ENCODE measurements around the gene MBNL3. TPM values are rescaled to one million over a fixed set of nuclear protein-coding genes. Genes with fewer than 3 reads are reported as not detected.
"Not testable (repeated sequence)": the region's sequence is repeated elsewhere in the genome, so short reads cannot be mapped to it uniquely, and the experiment has no call there.

The MBNL3 gene
- total and polyA plus RNA-seq, 2 donors: 2.9 to 11.3 TPM

DNA sequence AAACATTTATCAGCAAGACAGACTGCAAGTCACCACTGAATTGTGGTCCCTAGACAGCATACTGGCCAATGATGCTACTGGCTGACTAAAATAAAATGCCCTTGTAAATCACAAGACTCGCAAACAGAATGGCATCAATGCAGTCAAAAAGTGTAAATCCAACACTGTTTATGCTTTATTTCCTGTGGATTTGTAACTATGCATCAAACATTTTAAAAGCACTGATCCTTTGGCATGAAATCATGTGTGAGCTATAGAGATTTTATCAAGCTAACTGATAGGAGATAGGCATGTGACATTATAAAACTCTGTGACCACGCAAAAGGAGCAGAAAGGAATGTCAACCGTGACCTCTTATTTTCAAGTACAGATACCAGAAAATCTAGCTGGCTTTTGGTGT is 20.8 kb downstream of the MBNL3 start:
- H3K9me3 ChIP-seq (ENCODE audit: control insufficient read depth in 2 of 2, insufficient read depth in 1 of 2, low read length in 1 of 2): no peaks in the 10 kb centered on the region
- H3K27ac ChIP-seq (ENCODE audit: low read depth in 1 of 2, low read length in 1 of 2): no peak overlapping the region
- H3K27me3 ChIP-seq (ENCODE audit: control insufficient read depth in 2 of 2, insufficient read depth in 1 of 2, low read length in 1 of 2): no peaks in the 10 kb centered on the region
- no peaks in the 10 kb centered on the region for H3K4me1 ChIP-seq (ENCODE audit: control insufficient read depth in 2 of 2, insufficient read depth in 2 of 2, low read length in 2 of 2)
- no peaks in the 10 kb centered on the region for H3K36me3 ChIP-seq (ENCODE audit: control insufficient read depth in 2 of 2, insufficient read depth in 2 of 2, low read length in 1 of 2)
- 87% methylated on average over 3 of the region's 3 CpGs for WGBS
- no peak for DNase-seq (ENCODE audit: low read depth in 6 of 9, low spot score in 9 of 9)
- no peak overlapping the region for H3K4me3 ChIP-seq (ENCODE audit: low read length in 2 of 2)

GRCh38 chrX:132467026-132467425 is 21.8 kb downstream of the MBNL3 start:
- Histone ChIP-seq H3K4me3 (ENCODE audit: low read length in 2 of 2) (no peak overlapping the region), H3K27me3 (ENCODE audit: control insufficient read depth in 2 of 2, insufficient read depth in 1 of 2, low read length in 1 of 2) (no peaks in the 10 kb centered on the region), H3K4me1 (ENCODE audit: control insufficient read depth in 2 of 2, insufficient read depth in 2 of 2, low read length in 2 of 2) (no peaks in the 10 kb centered on the region), H3K9me3 (ENCODE audit: control insufficient read depth in 2 of 2, insufficient read depth in 1 of 2, low read length in 1 of 2) (no peaks in the 10 kb centered on the region), H3K27ac (ENCODE audit: low read depth in 1 of 2, low read length in 1 of 2) (no peak overlapping the region), H3K36me3 (ENCODE audit: control insufficient read depth in 2 of 2, insufficient read depth in 2 of 2, low read length in 1 of 2) (no peaks in the 10 kb centered on the region)
- DNase-seq (ENCODE audit: low read depth in 6 of 9, low spot score in 9 of 9): no peak
- 94% methylated on average over 3 of the region's 3 CpGs for WGBS

DNA sequence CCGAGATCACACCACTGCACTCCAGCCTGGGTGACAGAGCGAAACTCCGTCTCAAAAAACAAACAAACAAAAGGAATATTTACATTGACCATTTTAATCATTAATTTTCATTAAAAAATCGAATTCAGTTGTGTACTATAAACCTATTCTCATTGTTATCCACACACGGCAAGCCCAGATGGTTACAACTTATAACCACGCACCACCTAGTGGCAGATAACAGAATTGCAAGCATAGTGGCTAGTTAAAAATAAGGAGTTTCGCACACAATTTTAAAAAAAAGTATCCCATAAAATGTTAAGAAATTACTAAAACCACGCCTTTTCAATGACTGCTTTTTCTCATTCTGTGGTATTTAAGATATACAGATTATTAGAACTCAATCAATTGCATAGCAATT is 25.4 kb downstream of the MBNL3 start:
- no peaks in the 10 kb centered on the region for H3K27me3 ChIP-seq (ENCODE audit: control insufficient read depth in 2 of 2, insufficient read depth in 1 of 2, low read length in 1 of 2)
- H3K27ac ChIP-seq (ENCODE audit: low read depth in 1 of 2, low read length in 1 of 2): no peak overlapping the region
- H3K4me3 ChIP-seq (ENCODE audit: low read length in 2 of 2): no peak overlapping the region
- no peaks in the 10 kb centered on the region for H3K4me1 ChIP-seq (ENCODE audit: control insufficient read depth in 2 of 2, insufficient read depth in 2 of 2, low read length in 2 of 2)
- DNase-seq (ENCODE audit: low read depth in 6 of 9, low spot score in 9 of 9): peak in 1 of 9 donors; percentile 16
- 89% methylated on average over 8 of the region's 8 CpGs for WGBS
- H3K9me3 ChIP-seq (ENCODE audit: control insufficient read depth in 2 of 2, insufficient read depth in 1 of 2, low read length in 1 of 2): no peaks in the 10 kb centered on the region
- H3K36me3 ChIP-seq (ENCODE audit: control insufficient read depth in 2 of 2, insufficient read depth in 2 of 2, low read length in 1 of 2): no peaks in the 10 kb centered on the region

- Histone ChIP-seq H3K4me1 (ENCODE audit: control insufficient read depth in 2 of 2, insufficient read depth in 2 of 2, low read length in 2 of 2) (no peaks in the 10 kb centered on the region), H3K27ac (ENCODE audit: low read depth in 1 of 2, low read length in 1 of 2) (no peak overlapping the region), H3K9me3 (ENCODE audit: control insufficient read depth in 2 of 2, insufficient read depth in 1 of 2, low read length in 1 of 2) (no peaks in the 10 kb centered on the region), H3K27me3 (ENCODE audit: control insufficient read depth in 2 of 2, insufficient read depth in 1 of 2, low read length in 1 of 2) (no peaks in the 10 kb centered on the region), H3K36me3 (ENCODE audit: control insufficient read depth in 2 of 2, insufficient read depth in 2 of 2, low read length in 1 of 2) (no peaks in the 10 kb centered on the region), H3K4me3 (ENCODE audit: low read length in 2 of 2) (no peak overlapping the region)
- no peak for DNase-seq (ENCODE audit: low read depth in 6 of 9, low spot score in 9 of 9)
Measured at GRCh38 chrX:132461886-132462285, 27.0 kb downstream of the MBNL3 start.

DNA sequence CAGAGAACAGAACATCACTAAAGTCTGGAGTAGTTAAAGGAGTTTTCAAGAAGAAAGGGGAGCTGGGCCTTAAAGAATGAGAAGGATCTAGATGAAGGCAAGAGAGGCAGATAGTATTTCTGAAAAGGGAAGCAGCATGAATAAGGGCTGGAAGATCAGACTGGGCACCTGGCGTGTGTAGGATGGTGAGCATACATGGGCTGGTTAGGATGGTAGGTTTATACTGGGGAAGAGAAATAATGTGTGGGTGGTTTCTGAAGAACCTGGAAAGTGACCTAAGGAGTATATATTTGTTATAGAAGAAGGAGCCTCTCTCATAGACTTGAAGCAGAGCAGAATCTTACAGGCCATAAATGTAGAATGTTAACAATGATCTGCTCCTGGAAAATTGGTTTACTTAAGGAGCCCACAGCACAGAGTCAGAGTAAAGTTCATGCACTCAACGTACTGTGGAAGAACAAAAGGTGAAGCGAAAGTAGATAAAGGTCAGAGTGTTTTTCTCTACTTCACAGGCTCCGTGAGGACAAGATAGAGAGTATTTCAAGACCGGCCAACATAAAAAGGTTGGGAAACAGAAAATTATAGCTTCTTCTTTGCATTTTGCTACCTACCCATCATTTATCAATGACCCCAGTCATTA is 35.8 kb downstream of the MBNL3 start:
- H3K9me3 ChIP-seq (ENCODE audit: control insufficient read depth in 2 of 2, insufficient read depth in 1 of 2, low read length in 1 of 2): peaks cover 0 to 5% of the 10 kb centered on the region in 2 donors
- H3K36me3 ChIP-seq (ENCODE audit: control insufficient read depth in 2 of 2, insufficient read depth in 2 of 2, low read length in 1 of 2): no peaks in the 10 kb centered on the region
- H3K4me1 ChIP-seq (ENCODE audit: control insufficient read depth in 2 of 2, insufficient read depth in 2 of 2, low read length in 2 of 2): no peaks in the 10 kb centered on the region
- WGBS: 96% methylated on average over 5 of the region's 5 CpGs
- no peak overlapping the region for H3K4me3 ChIP-seq (ENCODE audit: low read length in 2 of 2)
- DNase-seq (ENCODE audit: low read depth in 6 of 9, low spot score in 9 of 9): no peak
- H3K27ac ChIP-seq (ENCODE audit: low read depth in 1 of 2, low read length in 1 of 2): no peak overlapping the region
- no peaks in the 10 kb centered on the region for H3K27me3 ChIP-seq (ENCODE audit: control insufficient read depth in 2 of 2, insufficient read depth in 1 of 2, low read length in 1 of 2)

GRCh38 chrX:132445909-132446308 is 42.9 kb downstream of the MBNL3 start:
- not testable (repeated sequence) for H3K9me3 ChIP-seq (ENCODE audit: control insufficient read depth in 2 of 2, insufficient read depth in 1 of 2, low read length in 1 of 2); H3K4me3 ChIP-seq (ENCODE audit: low read length in 2 of 2); DNase-seq (ENCODE audit: low read depth in 6 of 9, low spot score in 9 of 9); H3K27me3 ChIP-seq (ENCODE audit: control insufficient read depth in 2 of 2, insufficient read depth in 1 of 2, low read length in 1 of 2); H3K27ac ChIP-seq (ENCODE audit: low read depth in 1 of 2, low read length in 1 of 2); H3K4me1 ChIP-seq (ENCODE audit: control insufficient read depth in 2 of 2, insufficient read depth in 2 of 2, low read length in 2 of 2); H3K36me3 ChIP-seq (ENCODE audit: control insufficient read depth in 2 of 2, insufficient read depth in 2 of 2, low read length in 1 of 2)
- WGBS: 97% methylated on average over 3 of the region's 3 CpGs

DNA sequence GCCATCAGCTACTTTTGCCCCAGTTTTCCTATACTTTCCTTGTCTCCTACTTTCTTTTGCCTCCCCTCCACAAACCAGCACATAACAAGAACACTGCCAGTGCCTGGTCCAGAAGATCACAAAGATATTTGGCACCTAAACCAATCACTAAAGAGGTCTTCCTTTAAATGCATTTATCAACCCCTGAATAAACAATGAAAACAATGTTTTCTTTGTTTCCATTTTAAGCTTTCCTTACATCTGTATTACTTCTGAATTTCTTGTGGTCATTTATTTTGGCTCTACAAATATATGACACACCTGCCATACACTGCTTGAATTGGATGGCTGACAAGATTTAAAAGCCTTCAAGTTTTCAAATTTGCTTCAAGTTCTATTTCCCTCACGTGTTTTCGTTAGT is 43.9 kb downstream of the MBNL3 start:
- WGBS: 99% methylated on average over 2 of the region's 2 CpGs
- no peaks in the 10 kb centered on the region for H3K36me3 ChIP-seq (ENCODE audit: control insufficient read depth in 2 of 2, insufficient read depth in 2 of 2, low read length in 1 of 2)
- no peak overlapping the region for H3K4me3 ChIP-seq (ENCODE audit: low read length in 2 of 2)
- no peaks in the 10 kb centered on the region for H3K4me1 ChIP-seq (ENCODE audit: control insufficient read depth in 2 of 2, insufficient read depth in 2 of 2, low read length in 2 of 2)
- H3K27ac ChIP-seq (ENCODE audit: low read depth in 1 of 2, low read length in 1 of 2): no peak overlapping the region
- no peaks in the 10 kb centered on the region for H3K9me3 ChIP-seq (ENCODE audit: control insufficient read depth in 2 of 2, insufficient read depth in 1 of 2, low read length in 1 of 2)
- no peak for DNase-seq (ENCODE audit: low read depth in 6 of 9, low spot score in 9 of 9)
- H3K27me3 ChIP-seq (ENCODE audit: control insufficient read depth in 2 of 2, insufficient read depth in 1 of 2, low read length in 1 of 2): no peaks in the 10 kb centered on the region

- Histone ChIP-seq H3K36me3 (ENCODE audit: control insufficient read depth in 2 of 2, insufficient read depth in 2 of 2, low read length in 1 of 2) (no peaks in the 10 kb centered on the region), H3K4me3 (ENCODE audit: low read length in 2 of 2) (no peak overlapping the region), H3K9me3 (ENCODE audit: control insufficient read depth in 2 of 2, insufficient read depth in 1 of 2, low read length in 1 of 2) (no peaks in the 10 kb centered on the region), H3K27me3 (ENCODE audit: control insufficient read depth in 2 of 2, insufficient read depth in 1 of 2, low read length in 1 of 2) (no peaks in the 10 kb centered on the region), H3K27ac (ENCODE audit: low read depth in 1 of 2, low read length in 1 of 2) (no peak overlapping the region), H3K4me1 (ENCODE audit: control insufficient read depth in 2 of 2, insufficient read depth in 2 of 2, low read length in 2 of 2) (no peaks in the 10 kb centered on the region)
- 83% methylated on average over 5 of the region's 5 CpGs for WGBS
- DNase-seq (ENCODE audit: low read depth in 6 of 9, low spot score in 9 of 9): no peak
Measured at GRCh38 chrX:132443196-132444135, 45.4 kb downstream of the MBNL3 start.

- no peaks in the 10 kb centered on the region for H3K27me3 ChIP-seq (ENCODE audit: control insufficient read depth in 2 of 2, insufficient read depth in 1 of 2, low read length in 1 of 2)
- H3K4me3 ChIP-seq (ENCODE audit: low read length in 2 of 2): no peak overlapping the region
- no peak for DNase-seq (ENCODE audit: low read depth in 6 of 9, low spot score in 9 of 9)
- no peak overlapping the region for H3K27ac ChIP-seq (ENCODE audit: low read depth in 1 of 2, low read length in 1 of 2)
- no peaks in the 10 kb centered on the region for H3K36me3 ChIP-seq (ENCODE audit: control insufficient read depth in 2 of 2, insufficient read depth in 2 of 2, low read length in 1 of 2)
- no peaks in the 10 kb centered on the region for H3K4me1 ChIP-seq (ENCODE audit: control insufficient read depth in 2 of 2, insufficient read depth in 2 of 2, low read length in 2 of 2)
- WGBS: 94% methylated on average over 2 of the region's 2 CpGs
- H3K9me3 ChIP-seq (ENCODE audit: control insufficient read depth in 2 of 2, insufficient read depth in 1 of 2, low read length in 1 of 2): no peaks in the 10 kb centered on the region
Measured at GRCh38 chrX:132442691-132443090, 46.1 kb downstream of the MBNL3 start.

Measured in thymus (tissue), 11 donors.